ENCODE measurements around the gene POLR1C. TPM values are rescaled to one million over a fixed set of nuclear protein-coding genes. Genes with fewer than 3 reads are reported as not detected.

POLR1C gene
- total and polyA plus RNA-seq, 3 donors from 2014 or later = 35.0 to 41.3 (median 37.7) TPM

GRCh38 chr6:43508481-43509141 is 8.3 kb upstream of the POLR1C start:
- Histone ChIP-seq H3K9me3 (no peaks in the 10 kb centered on the region), H3K4me3 (no peak overlapping the region), H3K4me1 (peaks cover 16% of the 10 kb centered on the region), H3K27ac (no peak overlapping the region), H3K36me3 (ENCODE audit: low read depth, missing control alignments) (no peaks in the 10 kb centered on the region), H3K27me3 (no peaks in the 10 kb centered on the region)
- TF ChIP-seq CTCF (IDR thresholded peaks at IDR 0.05) (no peak), POLR2A (IDR thresholded peaks at IDR 0.05) (no peak)
- intact Hi-C loops (cut with DNase I; ENCODE audit: low total_unique reads) = loop anchor here (10.0 kb wide), 1 partner anchor 54 kb away; the partner anchor contains the start of gene DLK2
- DNase-seq = no peak
- WGBS, 2 donors = 49 to 58% methylated on average over 8 of the region's 8 CpGs

- H3K9me3 ChIP-seq = no peaks in the 10 kb centered on the region
- H3K27ac ChIP-seq = peak overlapping the region in 1 of 2 donors; percentile 75
- no peaks in the 10 kb centered on the region for H3K36me3 ChIP-seq (ENCODE audit: low read depth, missing control alignments)
- no peaks in the 10 kb centered on the region for H3K27me3 ChIP-seq
- peaks cover 16% of the 10 kb centered on the region for H3K4me1 ChIP-seq
- TF ChIP-seq CTCF (IDR thresholded peaks at IDR 0.05) = no peak
- no peak for TF ChIP-seq POLR2A (IDR thresholded peaks at IDR 0.05)
- no peak for DNase-seq
- intact Hi-C loops (cut with DNase I; ENCODE audit: low total_unique reads) = loop anchor here (10.0 kb wide), 1 partner anchor 55 kb away; the partner anchor contains the start of gene DLK2
- 8 to 20% methylated on average over 18 to 69 of the region's 69 CpGs for WGBS, 2 donors
- H3K4me3 ChIP-seq = peak overlapping the region; percentile 74 to 76
These were observed 7.5 kb upstream of the POLR1C start for GRCh38 chr6:43509142-43509983.

- intact Hi-C loops (cut with DNase I; ENCODE audit: low total_unique reads) = loop anchor here (10.0 kb wide), 2 partner anchors 55 to 255 kb away; partner anchors contain the start of gene DLK2
- H3K4me3 ChIP-seq = peak within 1 kb of the TSS; percentile 74 to 76
- 5 to 10% methylated on average over 33 to 82 of the region's 96 CpGs for WGBS, 2 donors
- DNase-seq = peak; percentile 91
- TF ChIP-seq CTCF (IDR thresholded peaks at IDR 0.05) (no peak), POLR2A (IDR thresholded peaks at IDR 0.05) (no peak)
- H3K36me3 ChIP-seq (ENCODE audit: low read depth, missing control alignments) = no peaks in the 10 kb centered on the region
- H3K4me1 ChIP-seq = peaks cover 19% of the 10 kb centered on the region
- H3K27me3 ChIP-seq = no peaks in the 10 kb centered on the region
- H3K9me3 ChIP-seq = no peaks in the 10 kb centered on the region
- peak within 1 kb of the TSS; percentile 67 to 75 for H3K27ac ChIP-seq
These were observed 6.7 kb upstream of the POLR1C start, which contains the start of gene LRRC73 for GRCh38 chr6:43509984-43510826. Gene LRRC73 (minus strand): TSS chr6:43510346. CDS start chr6:43509785, 561 bp downstream.

- no peak for DNase-seq
- Histone ChIP-seq H3K9me3 (no peaks in the 10 kb centered on the region), H3K4me3 (peak overlapping the region; percentile 74 to 76), H3K4me1 (peaks cover 25% of the 10 kb centered on the region), H3K27me3 (no peaks in the 10 kb centered on the region), H3K27ac (peak overlapping the region; percentile 67 to 75), H3K36me3 (ENCODE audit: low read depth, missing control alignments) (no peaks in the 10 kb centered on the region)
- intact Hi-C loops (cut with DNase I; ENCODE audit: low total_unique reads) = loop anchor here (10.0 kb wide), 1 partner anchor 256 kb away; no protein-coding TSS in a partner anchor
- TF ChIP-seq POLR2A (IDR thresholded peaks at IDR 0.05) (no peak), CTCF (IDR thresholded peaks at IDR 0.05) (no peak)
- WGBS, 2 donors = 66 to 83% methylated on average over 3 to 10 of the region's 10 CpGs
These were observed 6.1 kb upstream of the POLR1C start for GRCh38 chr6:43510827-43511163.
